Gastrocnemius medialis (tissue), 4 donors: ENCODE data around the gene KRTCAP3.

Source experiments
- POLR2A ChIP-seq, 2 donors: fragments of 450-650 bp; IDR thresholded peaks; one replicate each; pipeline ENCODE4 v1.6.1; 2017; ENCODE audit warnings: antibody characterized with exemption in 2 of 2, mild to moderate bottlenecking in 2 of 2, moderate library complexity in 2 of 2
- TF ChIP-seq, protein P1 (sequence below), 5 experiments: fragments of 450-650 bp in 3 of 5; fragments of 200-600 bp in 2 of 5; sonication (generic) in 2 of 5; IDR thresholded peaks in 4 of 5; conservative IDR thresholded peaks in 1 of 5; 1 replicate in 4 of 5; 2 replicates in 1 of 5; pipeline ENCODE4 v1.5.1; 2016 to 2019; ENCODE audit warnings: antibody characterized with exemption in 5 of 5, mild to moderate bottlenecking in 3 of 5, moderate library complexity in 3 of 5

DNA sequence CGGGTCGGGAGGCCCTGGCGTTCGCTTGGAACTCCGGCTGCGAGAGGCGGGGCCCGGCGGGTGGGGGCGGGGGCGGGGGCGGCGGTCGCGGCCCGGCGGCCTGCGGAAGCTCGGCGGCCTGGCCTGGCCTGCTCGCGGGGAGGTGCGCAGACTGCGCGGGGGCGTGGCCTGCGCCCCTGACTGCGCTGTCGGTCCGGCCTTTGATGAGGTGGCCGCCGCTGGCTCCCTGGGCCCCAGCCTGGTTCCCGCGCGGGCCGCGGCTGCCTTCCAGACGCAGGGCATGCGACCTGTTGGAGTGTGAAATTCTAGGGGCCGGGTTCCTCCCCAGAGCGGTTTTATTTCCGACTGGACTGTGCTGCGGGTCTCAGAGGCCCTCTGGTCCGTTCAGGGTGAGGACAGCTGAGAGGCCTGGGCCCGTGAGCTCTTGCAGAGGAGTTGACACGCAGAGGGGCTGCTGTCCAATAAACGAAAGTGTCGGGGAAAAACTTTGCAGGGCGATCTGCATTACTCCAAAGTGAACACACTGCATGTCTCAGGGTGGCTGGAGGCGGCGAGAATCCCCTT lies 13.1 kb upstream of the KRTCAP3 start:
- TF ChIP-seq, protein P1, sequence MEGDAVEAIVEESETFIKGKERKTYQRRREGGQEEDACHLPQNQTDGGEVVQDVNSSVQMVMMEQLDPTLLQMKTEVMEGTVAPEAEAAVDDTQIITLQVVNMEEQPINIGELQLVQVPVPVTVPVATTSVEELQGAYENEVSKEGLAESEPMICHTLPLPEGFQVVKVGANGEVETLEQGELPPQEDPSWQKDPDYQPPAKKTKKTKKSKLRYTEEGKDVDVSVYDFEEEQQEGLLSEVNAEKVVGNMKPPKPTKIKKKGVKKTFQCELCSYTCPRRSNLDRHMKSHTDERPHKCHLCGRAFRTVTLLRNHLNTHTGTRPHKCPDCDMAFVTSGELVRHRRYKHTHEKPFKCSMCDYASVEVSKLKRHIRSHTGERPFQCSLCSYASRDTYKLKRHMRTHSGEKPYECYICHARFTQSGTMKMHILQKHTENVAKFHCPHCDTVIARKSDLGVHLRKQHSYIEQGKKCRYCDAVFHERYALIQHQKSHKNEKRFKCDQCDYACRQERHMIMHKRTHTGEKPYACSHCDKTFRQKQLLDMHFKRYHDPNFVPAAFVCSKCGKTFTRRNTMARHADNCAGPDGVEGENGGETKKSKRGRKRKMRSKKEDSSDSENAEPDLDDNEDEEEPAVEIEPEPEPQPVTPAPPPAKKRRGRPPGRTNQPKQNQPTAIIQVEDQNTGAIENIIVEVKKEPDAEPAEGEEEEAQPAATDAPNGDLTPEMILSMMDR (IDR thresholded peaks at IDR 0.05 in 4 of 5, conservative IDR thresholded peaks at IDR 0.05 in 1 of 5) = no peak
- no peak for TF ChIP-seq POLR2A (IDR thresholded peaks at IDR 0.05)
